Measurements from ENCODE around the gene KRT2.

The KRT2 gene

DNA sequence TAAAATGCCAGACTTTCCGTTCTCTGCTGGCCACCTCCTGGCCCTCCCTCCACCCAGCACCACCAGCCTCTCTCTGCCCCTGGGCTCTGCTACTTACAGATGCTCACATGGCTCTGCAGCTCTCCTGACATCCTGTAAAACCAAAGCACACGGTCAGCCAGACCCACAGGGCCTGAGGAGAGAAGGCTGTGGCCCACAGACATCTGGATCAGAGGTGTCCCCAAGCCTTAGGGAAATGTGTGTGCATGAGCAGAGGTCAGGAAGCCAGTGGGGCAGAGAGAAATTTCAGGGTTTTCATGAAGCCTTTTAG is 39.8 kb upstream of the KRT2 start:
- H3K4me3 ChIP-seq (replicated peaks; ENCODE audit: low read depth, low read length), result no peak overlapping the region
- no peaks in the 10 kb centered on the region for H3K36me3 ChIP-seq (ENCODE audit: control insufficient read depth, insufficient read depth, low read length)
- TF ChIP-seq, protein P1, sequence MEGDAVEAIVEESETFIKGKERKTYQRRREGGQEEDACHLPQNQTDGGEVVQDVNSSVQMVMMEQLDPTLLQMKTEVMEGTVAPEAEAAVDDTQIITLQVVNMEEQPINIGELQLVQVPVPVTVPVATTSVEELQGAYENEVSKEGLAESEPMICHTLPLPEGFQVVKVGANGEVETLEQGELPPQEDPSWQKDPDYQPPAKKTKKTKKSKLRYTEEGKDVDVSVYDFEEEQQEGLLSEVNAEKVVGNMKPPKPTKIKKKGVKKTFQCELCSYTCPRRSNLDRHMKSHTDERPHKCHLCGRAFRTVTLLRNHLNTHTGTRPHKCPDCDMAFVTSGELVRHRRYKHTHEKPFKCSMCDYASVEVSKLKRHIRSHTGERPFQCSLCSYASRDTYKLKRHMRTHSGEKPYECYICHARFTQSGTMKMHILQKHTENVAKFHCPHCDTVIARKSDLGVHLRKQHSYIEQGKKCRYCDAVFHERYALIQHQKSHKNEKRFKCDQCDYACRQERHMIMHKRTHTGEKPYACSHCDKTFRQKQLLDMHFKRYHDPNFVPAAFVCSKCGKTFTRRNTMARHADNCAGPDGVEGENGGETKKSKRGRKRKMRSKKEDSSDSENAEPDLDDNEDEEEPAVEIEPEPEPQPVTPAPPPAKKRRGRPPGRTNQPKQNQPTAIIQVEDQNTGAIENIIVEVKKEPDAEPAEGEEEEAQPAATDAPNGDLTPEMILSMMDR (IDR thresholded peaks at IDR 0.05; ENCODE audit: insufficient read depth, low read length, poor library complexity, severe bottlenecking), result no peak
- no peak for DNase-seq (ENCODE audit: extremely low read depth, insufficient read length)
- H3K27me3 ChIP-seq (replicated peaks; ENCODE audit: control insufficient read depth, insufficient read depth, low read length), result peaks cover 4% of the 10 kb centered on the region

DNA sequence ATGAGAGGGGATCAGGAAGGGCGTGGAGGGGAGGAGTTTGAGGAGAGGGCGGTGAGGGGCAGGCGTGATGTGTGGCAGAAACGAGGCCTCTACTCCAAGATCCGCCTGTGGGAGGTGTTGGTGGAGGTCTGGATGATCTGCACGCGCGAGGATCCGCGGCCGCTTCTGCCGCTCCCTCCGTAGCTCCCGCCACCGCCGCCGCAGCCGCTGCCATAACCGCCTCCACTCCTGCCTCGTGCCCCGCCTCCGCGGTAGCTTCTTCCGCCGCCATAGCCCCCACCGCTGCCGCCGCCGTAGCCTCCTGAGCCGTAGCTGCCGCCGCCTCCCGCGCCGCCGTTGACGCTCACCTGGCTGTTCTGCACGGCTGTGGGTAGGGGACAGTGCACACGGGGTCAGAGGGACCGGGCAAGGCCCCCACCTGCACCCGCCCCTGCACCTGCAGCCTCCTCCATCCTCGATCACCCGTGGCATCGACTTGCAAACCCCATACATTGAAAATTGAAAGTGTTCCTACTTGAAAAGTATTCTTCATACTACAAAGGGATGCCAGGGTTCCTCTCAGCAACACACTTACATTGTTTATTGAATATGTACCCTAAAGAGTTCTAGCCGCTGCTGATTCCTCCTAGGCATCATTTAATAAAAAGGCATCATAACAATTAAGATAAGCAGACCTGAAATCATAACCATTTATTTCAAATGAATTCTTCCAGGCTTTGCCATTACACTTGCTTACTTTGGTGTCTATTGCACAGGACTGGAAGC is 39.2 kb upstream of the KRT2 start:
- TF ChIP-seq, protein P1 (IDR thresholded peaks at IDR 0.05; ENCODE audit: insufficient read depth, low read length, poor library complexity, severe bottlenecking), result no peak
- Histone ChIP-seq H3K4me3 (replicated peaks; ENCODE audit: low read depth, low read length) (no peak overlapping the region), H3K36me3 (ENCODE audit: control insufficient read depth, insufficient read depth, low read length) (no peaks in the 10 kb centered on the region), H3K27me3 (replicated peaks; ENCODE audit: control insufficient read depth, insufficient read depth, low read length) (peaks cover 4% of the 10 kb centered on the region)
- no peak for DNase-seq (ENCODE audit: extremely low read depth, insufficient read length)

DNA sequence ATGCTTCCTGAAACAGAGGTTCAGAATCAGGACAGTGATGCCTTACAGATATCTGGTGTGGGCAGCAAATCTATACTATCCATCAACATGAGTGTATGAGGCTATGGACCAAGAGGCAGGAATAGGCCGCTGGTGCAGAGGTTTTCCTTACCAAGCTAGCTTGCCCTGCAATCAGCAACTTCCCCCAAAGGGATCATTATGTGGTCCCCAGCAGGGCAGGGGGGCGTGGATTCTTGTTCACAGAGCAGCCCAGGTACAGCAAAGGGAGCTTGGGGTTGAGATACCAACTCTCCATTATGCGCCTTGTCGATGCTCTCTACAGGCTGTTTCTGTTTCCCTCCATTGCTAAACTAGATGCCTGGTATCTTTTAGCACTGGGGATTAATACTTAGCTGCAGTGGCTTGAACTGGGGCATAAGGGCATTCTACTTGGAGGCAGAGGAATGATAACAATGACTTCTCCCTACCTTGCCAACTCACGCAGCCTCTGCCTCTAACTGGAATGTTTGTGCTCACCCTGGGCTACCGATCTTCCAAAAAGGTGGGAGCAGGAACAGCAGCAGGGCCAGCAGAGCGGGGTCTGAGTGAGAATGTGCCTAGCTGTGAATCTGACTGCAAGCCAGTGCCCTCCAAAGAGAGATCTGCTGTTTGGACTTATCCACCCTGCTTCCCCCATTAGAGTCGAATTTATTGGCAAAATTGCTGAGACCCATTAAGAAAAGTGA is 38.5 kb upstream of the KRT2 start:
- no peak overlapping the region for H3K4me3 ChIP-seq (replicated peaks; ENCODE audit: low read depth, low read length)
- DNase-seq (ENCODE audit: extremely low read depth, insufficient read length), result no peak
- TF ChIP-seq, protein P1 (IDR thresholded peaks at IDR 0.05; ENCODE audit: insufficient read depth, low read length, poor library complexity, severe bottlenecking), result no peak
- peaks cover 5% of the 10 kb centered on the region for H3K27me3 ChIP-seq (replicated peaks; ENCODE audit: control insufficient read depth, insufficient read depth, low read length)
- no peaks in the 10 kb centered on the region for H3K36me3 ChIP-seq (ENCODE audit: control insufficient read depth, insufficient read depth, low read length)

DNA sequence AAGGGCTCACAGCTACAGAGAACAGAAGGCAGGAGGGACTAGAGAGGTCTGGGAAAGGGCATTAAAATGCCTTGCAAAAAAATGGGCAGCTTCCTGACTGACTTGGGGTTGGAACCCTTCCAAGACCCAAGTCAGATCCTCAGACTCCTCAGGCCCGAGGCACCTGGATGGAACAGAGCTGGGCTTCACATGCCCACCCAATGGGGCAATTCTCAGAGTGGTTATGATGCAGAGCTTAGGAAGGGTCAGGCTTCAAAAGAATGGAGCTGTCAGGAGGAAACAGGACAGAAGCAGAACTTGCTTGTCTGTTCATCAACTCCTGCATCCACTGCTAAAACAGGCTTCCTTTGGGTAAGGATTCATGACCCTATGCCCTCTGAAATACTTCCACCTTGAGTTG is 37.9 kb upstream of the KRT2 start:
- H3K36me3 ChIP-seq (ENCODE audit: control insufficient read depth, insufficient read depth, low read length), result no peaks in the 10 kb centered on the region
- TF ChIP-seq, protein P1 (IDR thresholded peaks at IDR 0.05; ENCODE audit: insufficient read depth, low read length, poor library complexity, severe bottlenecking), result no peak
- H3K27me3 ChIP-seq (replicated peaks; ENCODE audit: control insufficient read depth, insufficient read depth, low read length), result peaks cover 7% of the 10 kb centered on the region
- no peak overlapping the region for H3K4me3 ChIP-seq (replicated peaks; ENCODE audit: low read depth, low read length)
- no peak for DNase-seq (ENCODE audit: extremely low read depth, insufficient read length)

DNA sequence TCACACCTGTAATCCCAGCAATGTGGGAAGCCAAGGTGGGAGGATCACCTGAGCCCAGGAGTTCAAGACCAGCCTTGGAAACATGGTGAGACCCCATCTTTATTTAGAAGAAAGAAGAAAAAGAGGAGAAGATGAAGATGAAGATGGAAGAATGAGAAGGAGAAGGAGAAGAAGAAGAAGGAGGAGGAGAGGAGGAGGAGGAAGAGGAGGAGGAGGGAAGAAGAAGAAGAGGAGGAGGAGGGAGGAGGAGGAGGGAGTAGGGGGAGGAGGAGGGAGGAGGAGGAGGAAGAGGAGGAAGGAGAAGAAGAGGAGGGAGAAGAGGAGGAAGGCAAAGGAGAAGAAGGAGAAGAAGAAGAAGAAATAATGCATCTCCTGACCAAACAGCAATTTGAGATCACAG is 37.2 kb upstream of the KRT2 start:
- Histone ChIP-seq H3K27me3 (replicated peaks; ENCODE audit: control insufficient read depth, insufficient read depth, low read length) (peaks cover 7% of the 10 kb centered on the region), H3K36me3 (ENCODE audit: control insufficient read depth, insufficient read depth, low read length) (no peaks in the 10 kb centered on the region), H3K4me3 (replicated peaks; ENCODE audit: low read depth, low read length) (no peak overlapping the region)
- TF ChIP-seq, protein P1 (IDR thresholded peaks at IDR 0.05; ENCODE audit: insufficient read depth, low read length, poor library complexity, severe bottlenecking), result no peak
- DNase-seq (ENCODE audit: extremely low read depth, insufficient read length), result no peak
